Erythroblast (primary cell): ENCODE results near the gene GEMIN7.

Source experiments
- GATA1 ChIP-seq: IDR thresholded peaks from 2 replicates; pipeline ENCODE4 v1.6.1; 2011; ENCODE audit warnings: low read depth, mild to moderate bottlenecking, control low read depth, low read length, moderate library complexity
- POLR2A ChIP-seq: IDR thresholded peaks from 2 replicates; pipeline ENCODE4 v1.6.1; 2011; ENCODE audit warnings: mild to moderate bottlenecking, low read length

DNA sequence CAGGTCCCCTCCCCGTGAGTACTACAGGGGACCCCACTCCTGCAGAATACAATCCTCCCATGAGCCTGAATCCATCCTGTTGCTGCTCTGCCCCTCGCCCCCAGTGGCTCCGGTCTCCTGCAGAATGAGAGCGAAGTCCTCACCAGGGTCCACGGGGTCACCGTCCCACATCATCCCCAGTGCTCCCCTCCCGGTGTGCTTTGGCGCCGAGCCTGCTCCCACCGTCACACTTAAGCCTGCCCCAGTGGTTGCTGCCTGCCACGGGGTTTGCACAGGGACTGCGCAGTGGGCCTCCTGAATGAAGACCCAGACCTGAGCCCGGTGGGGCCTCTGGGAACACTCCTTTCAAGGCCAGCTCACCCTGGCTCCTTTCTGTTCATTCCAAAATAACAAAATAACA lies 51.2 kb downstream of the GEMIN7 start:
- TF ChIP-seq POLR2A, result no peak
- no peak for TF ChIP-seq GATA1
